GM19025 (cell line): ENCODE measurements around the gene NOTCH1.

Experiments
- ATAC-seq: cut with Tn5 transposase; IDR thresholded peaks from one replicate; pipeline ENCODE4 v1.9.1; 2021; ENCODE audit warnings: mild to moderate bottlenecking, low read depth, moderate library complexity; ENCODE audit not compliant: unreplicated experiment

The NOTCH1 gene

GRCh38 chr9:136451221-136451877 lies 94.5 kb downstream of the NOTCH1 start:
- ATAC-seq: no peak

GRCh38 chr9:136448655-136449054 lies 97.2 kb downstream of the NOTCH1 start:
- ATAC-seq: no peak

GRCh38 chr9:136447173-136447778 lies 98.6 kb downstream of the NOTCH1 start:
- no peak for ATAC-seq

GRCh38 chr9:136445799-136446198 lies 100.0 kb downstream of the NOTCH1 start:
- no peak for ATAC-seq
